NCI-H2196 treated with DMSO at 0.1 percent for 48 hours (cell line): ENCODE results near the gene POLR2M.

Experiments used
- DNase-seq: peaks from one replicate; lab custom pipeline; 2025; ENCODE audit not compliant: unreplicated experiment; lab: John Stamatoyannopoulos, UW

The POLR2M gene

DNA sequence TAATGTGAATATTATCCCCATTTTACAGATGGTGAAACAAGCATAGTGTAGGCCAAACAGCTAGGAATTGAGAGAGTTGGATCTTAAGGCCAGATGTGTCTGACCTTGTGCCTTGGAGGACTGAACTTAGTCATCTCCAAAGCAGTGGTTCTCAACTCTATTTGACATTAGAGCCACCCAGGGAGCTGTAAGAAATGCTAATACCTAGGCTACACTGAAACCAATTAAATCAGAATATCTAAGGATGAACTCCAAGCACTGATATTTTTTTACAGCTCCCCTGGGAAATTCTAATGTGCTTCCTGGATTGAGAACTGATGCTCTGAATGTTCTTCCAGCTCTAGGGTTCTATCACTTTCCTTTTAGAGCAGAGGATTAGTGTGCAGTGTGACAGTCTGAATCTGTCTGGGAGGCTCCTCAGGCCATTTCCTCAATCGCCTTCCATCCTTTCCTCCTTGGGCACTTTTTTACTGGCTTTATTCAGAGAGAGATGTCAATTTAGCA, 32.3 kb downstream of the POLR2M start:
- DNase-seq, result no peak

DNA sequence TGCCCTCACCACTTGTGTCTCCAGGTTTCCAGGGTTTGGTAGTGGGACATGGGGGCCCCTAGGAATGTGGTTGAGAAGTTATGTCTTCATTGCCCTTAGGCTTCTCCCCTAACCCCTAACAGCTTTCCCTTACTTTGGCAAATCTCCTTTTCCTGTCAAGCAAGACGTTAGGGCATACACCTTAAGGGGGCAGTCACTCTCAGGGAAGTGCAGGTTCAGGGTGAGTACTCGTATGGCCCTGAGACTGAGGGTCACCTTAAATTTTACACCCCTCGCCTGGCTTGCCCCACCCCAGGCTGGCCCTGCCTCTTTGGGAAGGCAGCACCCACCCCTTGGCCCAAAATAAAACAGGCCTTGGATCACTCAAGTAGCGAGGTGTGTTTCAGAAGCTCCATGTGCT, 33.5 kb downstream of the POLR2M start:
- DNase-seq, result no peak

DNA sequence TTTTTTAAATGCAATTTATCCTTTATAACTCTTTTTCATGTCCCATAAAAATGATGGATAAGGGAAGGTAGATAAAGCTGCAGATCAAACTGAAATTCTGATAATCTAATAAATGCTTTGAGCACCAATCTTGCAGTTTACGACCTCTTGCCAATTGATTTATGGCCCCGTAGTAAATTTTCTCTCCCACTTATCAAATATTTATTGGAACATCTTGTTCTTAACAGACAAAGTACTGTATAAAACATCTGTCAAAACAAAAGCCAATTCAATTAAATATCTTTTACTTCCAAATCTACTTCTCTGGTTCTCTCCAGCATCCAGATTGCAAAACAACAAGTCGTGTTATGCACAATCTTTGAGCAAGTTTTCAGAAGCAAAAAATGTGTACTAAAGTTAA, 34.6 kb downstream of the POLR2M start:
- DNase-seq, result no peak

- no peak for DNase-seq
Measured at GRCh38 chr15:57743424-57743823, 36.9 kb downstream of the POLR2M start.

DNA sequence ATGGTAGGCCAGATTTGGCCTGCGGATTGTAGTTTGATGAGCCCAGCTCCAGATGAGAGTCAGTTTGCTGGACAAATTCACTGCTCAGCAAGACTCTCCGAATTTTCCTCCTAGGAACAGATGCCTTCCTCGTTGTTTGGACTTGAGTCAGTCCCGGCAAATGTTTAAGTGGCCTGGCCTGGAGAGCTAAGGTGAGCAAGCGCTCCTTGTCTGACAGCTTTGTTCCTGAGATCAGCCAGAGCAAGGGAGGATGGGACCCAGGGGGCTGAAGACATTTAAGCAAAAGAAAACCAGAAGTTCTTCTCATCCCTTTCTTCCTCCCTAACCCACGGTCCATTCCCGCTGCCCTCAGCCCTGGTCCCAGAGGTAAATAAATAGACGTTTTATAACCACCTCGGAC, 40.3 kb downstream of the POLR2M start:
- DNase-seq, result no peak

- DNase-seq, result no peak
Measured at GRCh38 chr15:57747206-57747896, 40.8 kb downstream of the POLR2M start.

DNA sequence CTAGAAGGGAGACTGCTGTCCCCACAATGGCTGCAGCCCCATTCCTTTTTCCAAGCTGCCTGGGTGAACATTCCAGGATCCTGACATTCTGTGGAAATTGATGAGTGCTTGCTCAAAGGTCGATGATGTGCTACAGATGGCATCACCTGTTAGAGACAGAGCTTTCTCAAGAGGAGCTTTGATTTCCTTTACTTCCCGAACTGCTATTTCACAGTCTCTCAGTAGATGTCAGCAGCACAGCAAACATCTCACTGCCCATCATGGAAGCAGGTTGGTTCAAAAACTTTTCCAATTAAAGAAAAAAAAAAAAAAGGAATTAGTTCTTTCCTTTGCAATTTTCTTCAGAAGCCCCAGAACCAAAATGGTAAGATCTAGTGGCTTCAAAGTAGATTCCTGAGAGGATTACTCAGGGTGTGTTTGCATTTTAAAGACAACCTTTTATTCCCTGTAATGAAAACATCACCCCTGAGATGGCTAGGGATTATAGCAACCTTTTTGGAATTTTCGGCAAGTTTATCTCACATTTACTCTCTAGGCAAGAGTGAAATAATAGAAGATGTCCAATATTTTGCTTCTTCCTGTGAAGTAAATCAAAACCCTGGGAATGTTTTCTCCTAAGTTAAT, 44.8 kb downstream of the POLR2M start:
- no peak for DNase-seq

DNA sequence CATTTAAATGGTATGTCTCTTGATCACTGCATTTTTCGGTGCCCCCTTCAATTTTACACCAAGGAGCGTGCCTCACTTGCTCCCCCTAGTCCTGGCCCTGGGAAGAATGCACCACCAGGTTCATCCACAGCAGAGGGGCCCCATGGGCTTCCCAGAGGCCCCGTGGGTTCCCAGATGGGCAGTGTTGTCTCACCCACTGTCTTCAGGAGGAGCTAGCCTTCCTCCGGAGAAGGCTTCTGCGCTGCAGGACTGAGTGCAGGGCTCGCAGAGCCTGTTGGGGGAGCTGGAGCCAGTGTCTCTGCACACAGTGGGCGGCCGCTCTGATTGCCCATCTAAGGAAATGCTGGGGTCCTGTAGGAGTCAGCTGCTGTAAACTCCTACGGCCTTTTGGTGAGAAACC, 45.9 kb downstream of the POLR2M start:
- DNase-seq, result no peak

GRCh38 chr15:57752840-57753239, 46.3 kb downstream of the POLR2M start:
- DNase-seq, result no peak

DNA sequence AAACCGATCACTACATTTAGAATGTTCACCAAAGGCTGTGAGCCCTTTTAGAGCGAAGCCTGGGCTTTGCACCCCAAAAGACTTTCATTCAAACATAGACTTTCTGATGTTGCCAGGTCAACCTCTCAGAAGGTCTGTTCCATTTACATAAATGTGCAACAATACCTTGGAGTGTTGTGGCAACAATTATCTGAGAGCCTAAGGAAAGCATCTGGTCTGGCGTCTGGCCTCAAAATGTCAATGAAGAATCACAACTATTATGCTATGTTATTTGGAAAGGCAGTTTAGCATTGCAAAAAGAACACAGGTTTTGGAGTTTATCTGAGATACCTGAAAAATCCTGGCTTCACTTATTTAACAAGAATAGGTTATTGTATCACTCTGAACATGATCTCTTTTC, 50.0 kb downstream of the POLR2M start:
- DNase-seq, result no peak

GRCh38 chr15:57758560-57758959, 52.0 kb downstream of the POLR2M start:
- no peak for DNase-seq

GRCh38 chr15:57761562-57761961, 55.0 kb downstream of the POLR2M start:
- no peak for DNase-seq

DNA sequence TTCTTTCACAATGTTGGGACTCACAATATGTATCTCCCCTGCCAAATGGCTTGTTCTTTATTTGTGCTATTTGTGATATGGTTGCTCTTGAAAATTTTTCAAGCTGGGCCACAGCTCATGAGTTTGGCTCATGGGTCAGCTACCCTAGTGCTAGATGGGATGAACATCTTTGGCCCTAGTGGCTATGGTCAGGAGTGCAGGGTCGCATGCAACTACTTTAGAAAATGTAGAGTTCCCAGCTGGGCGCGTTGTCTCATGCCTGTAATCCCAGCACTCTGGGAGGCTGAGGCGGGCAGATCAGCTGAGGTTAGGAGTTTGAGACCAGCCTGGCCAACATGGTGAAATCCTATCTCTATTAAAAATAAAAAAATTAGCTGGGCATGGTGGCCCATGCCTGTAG, 55.8 kb downstream of the POLR2M start:
- DNase-seq, result no peak

GRCh38 chr15:57763176-57763964, 56.9 kb downstream of the POLR2M start:
- no peak for DNase-seq
